OCI-M1 (cell line): Measurements from ENCODE around the gene RHOBTB3.

Experiments used
- DNase-seq: peaks from one replicate; lab custom pipeline; 2025; lab: John Stamatoyannopoulos, UW

The RHOBTB3 gene

DNA sequence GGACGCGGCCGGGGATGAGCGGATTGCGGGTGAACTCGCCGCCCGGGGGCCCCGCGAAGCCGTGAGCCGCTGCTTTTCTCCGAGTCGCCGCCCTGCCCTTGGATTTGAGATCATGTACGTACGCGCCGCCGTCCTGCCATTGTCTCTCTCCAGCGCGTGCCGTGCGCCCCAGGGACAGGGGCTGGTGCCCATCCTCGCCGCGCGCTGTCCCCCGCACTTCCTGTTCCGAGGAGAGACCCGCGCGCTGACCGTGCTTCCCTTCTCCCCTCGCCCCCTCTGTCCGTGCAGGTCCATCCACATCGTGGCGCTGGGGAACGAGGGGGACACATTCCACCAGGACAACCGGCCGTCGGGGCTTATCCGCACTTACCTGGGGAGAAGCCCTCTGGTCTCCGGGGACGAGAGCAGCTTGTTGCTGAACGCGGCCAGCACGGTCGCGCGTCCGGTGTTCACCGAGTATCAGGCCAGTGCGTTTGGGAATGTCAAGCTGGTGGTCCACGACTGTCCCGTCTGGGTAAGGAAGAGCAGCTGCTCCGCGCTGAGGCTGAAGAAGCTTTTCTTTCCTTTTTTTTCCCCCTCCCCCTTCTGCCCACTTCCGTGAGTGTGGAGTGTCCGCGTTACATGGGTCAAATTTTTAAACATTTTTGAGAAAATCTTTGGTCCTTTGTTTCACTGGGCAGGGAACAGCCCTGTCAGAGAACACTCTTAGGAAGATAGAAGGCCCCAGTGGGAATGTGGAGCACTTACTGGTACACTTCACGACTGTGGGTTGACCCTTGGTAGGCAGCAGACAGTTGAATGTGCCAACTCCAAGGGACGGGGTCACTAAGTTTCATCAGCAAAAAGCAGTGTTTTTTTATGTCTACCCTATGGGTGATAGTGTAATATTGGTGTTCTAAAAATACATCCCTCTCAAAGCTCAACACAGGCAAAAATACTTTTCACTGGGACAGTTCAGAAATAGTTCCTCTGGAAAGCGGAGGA, 727 bp downstream of the RHOBTB3 start:
- DNase-seq = peak; percentile 79

DNA sequence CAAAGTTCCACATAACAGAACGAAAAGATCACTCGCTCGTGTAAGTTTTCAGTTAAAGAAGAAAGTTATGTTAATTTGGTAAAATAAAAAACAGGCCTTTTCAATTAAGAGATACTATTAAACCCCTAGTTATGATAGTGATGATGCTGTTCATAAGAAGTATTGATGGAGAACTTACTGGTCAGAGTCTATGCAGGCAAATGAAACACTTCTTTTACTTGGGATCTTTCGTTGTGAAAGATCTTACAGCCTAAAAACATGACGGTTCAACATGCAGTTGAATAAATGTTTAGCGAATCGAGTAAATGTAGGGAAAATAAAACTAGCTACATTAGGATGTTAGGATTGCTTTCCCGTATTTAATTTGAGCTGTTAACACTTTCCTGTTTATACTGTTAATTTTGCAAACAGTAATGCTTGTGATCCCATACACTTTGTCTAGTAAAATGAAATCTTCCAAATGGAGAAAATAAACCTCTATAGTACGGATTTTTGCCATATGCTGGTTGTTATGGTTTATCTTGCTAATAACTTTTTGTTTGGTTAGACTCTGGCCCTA, 2.0 kb downstream of the RHOBTB3 start:
- peak; percentile 33 for DNase-seq

DNA sequence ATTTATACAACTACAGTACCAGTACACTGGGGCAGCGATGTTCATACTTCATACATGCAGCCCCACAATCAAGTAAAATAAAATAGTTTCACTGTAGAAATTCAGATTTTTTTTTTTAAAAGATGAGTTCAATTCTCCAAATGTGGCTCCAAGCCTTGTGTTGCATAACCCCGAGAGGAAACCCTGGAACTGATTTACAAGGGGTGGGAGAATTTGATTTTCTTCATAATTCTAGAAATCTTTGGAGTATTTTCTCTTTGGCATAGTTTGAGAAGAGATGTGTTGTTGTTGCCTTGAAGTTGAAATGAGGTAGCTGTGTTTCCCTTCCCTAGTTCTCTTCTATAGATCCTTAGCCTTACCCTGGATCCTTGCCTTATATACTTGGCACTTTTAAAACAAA, 3.1 kb downstream of the RHOBTB3 start:
- DNase-seq = no peak

DNA sequence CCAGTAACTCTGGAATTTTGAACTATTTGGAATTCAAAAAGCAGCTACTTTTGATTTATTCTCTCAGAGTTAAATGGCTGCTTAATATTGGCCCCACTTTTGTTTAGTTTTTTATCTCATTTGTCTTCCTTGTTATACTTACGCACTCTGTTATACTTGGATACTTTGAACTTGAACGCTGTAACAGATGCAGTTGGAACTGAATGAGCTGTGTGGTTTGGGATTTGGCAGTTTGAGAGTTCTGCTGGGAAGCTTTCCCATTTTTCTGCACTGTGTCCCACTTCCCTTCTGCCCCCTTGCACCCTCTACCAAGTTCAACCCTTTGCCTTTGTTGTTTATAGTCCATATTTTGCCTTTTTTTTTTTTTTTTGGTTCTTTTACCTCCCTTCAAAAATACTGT, 3.8 kb downstream of the RHOBTB3 start:
- DNase-seq = no peak

DNA sequence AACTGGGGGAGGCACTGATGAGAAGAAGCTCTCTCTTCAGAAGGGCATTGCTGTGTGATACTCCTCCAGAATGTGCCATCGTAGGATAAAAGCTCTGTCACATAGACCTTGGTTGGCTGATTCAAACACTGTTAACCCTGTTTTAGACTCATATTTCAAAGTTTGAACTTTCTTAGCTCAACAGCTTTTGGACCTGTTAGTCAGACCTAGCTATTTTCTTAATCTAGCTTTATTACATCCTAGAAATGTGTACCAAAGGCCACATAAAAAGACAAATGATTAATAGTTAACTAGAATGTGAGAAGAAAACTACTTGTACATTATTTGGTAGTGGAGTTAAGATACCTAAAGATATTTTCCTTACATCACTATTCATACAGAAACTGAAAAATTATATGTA, 4.3 kb downstream of the RHOBTB3 start:
- peak; percentile 29 for DNase-seq

DNA sequence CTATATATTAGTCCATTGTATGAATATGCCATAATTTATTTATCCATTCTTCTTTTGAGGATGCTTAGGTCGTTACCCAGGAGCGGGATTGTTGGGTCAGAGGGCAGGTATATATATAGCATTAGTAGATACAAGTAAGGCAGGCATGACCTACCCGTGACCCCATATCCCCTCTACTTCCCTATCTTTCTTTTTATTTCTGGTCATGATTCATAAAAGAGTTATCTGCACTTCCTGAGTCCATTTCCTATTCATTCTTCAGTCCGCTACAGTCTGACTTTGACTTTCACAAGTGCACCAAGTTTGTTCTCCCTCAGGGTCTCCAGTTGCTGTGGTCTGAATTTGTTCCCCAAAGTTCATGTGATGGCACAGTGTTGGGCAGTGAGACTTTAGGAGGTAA, 6.9 kb downstream of the RHOBTB3 start:
- DNase-seq = no peak

DNA sequence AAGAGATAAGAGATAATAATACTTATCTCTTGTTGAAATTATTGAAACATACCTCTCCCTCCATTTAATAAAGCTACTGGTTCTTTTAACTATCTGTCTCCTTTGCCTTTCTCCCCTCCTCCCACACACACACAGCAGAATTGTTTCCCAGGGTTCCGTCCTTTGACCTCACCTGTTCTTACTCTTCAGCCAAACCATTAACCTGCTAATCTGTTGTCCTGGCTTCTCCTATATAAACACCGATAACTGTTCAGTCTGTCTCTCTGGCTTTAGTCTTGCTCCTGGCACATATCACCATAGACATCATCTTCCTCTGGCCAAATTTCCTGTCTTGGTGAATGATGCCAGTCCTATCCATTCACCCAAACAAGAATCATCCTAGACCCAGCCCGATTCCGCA, 7.7 kb downstream of the RHOBTB3 start:
- no peak for DNase-seq

DNA sequence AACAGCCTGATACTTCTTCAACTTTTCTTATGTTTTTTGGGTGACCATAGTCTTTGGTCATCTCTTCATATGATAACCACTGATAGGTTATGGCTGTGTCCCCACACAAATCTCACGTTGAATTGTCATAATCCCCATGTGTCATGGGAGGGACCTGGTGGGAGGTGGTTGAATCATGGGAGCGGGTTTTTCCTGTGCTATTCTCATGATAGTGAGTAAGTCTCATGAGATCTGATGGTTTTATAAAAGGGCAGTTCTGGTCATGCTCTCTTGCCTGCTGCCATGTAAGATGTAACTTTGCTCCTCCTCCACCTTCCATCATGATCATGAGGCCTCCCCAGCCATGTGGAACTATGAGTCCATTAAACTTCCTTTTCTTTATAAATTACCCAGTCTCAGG, 8.7 kb downstream of the RHOBTB3 start:
- no peak for DNase-seq

DNA sequence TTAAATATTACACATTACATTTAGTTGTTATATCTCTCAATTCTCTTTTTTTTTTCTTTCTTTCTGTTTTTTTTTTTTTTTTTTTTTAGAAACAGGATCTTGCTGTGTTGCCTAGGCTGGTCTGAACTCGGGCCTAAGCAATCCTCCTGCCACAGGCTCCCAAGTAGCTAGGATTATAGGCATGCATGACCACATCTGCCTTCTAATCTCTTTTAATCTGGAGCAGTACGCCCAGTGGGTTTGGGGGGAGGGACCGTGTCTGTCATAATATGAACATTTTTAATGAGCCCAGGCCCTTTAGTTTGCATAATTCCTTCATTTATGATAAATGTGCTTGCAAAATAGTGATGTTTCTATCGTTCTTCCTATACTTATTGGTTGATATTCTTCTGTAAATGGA, 10.3 kb downstream of the RHOBTB3 start:
- peak; percentile 67 for DNase-seq

DNA sequence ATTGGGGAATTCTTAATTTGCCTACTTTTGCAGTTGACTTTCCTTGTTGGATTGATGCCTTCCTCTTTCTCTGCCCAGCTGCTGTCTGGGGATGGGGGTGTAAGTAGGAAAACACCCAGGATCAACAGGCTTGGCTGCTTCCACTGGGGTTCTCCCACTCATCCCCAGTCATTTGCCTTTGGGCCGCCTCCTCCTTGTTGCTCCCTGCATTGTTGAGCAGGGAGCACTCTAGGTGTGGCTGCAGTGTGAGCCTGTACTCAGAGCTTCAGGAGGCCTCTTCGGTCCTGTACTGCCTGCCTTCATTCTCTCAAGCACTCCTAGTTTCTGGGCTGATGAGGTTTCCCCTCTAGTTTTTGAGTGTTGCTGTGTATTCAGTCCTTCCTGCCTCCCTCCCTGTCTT, 12.1 kb downstream of the RHOBTB3 start:
- no peak for DNase-seq

DNA sequence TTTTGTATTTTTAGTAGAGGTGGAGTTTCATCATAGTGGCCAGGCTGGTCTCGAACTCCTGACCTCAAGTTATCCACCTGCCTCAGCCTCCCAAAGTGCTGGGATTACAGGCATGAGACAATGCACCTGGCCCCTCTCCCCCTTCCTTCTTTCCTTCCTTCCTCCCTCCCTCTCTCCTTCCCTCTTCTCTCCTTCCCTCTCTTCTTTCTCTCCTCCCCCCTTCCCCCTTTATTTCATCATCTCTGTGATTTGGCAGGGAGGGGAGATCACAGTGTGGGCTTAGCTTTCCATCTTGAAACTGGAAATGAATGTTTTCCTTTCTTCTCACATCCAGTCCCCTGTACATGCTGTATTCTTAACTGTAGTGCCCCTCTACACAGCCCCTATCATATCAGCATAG, 12.7 kb downstream of the RHOBTB3 start:
- no peak for DNase-seq

DNA sequence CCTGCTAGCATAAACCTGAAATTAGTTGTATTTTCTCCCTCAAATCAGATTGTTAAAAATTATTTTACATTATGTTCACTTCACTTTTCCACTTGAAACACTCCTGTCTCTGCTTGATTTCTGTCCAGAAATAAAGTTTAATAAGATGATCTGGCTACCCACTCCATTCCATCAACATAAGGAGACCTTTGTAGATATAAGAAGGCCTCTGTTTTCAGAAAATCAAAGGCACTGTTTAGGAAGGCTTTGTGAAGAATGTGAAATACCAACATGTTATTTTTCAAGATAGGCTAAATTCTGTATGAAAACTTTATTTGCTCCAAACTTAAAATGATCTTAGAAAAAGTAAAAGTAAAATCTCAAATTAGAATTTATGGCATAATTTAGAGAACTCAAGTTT, 15.1 kb downstream of the RHOBTB3 start:
- no peak for DNase-seq

DNA sequence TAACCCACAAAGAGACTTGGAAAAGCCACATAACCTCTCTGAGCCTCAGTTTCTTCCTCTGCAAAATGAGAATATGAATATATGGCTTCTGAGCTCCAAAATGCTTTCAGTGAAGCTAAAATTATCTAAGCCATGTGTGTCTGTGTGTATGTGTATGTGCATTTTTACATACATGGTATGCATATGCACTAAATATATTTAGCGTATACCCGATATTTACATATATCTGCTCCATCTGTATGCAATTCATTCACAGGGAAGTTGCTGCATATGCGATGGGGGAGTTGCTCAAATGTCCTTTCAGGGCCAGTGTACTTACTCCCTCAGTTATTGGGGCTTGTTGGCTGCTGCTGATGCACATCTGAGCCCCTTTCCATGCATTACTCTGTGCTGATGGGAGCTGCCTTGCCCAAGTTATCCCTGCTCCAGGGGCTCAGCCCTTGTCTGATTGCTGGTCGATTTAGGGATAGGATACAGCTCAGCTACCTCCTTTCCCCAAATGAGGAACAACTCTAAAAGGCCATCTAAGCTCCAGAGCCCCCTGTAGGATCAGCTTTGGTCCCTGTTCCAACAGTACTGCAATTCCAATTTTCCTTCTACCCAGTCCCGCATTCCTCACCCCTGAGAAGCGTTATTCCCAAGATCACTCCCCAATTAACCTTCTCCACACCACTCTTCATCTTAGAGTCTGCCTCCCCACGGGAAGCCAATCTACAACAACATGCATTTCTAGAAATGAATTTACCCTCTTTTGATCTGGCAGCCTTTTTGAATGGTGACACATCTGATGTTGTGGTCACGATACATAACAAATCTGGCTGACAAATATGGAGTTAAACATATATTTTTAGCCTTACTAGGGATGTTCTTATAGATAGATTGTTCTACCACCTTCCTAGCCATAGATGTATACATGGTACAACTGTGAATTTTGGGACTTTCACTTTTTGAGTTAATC, 15.9 kb downstream of the RHOBTB3 start:
- DNase-seq = no peak

DNA sequence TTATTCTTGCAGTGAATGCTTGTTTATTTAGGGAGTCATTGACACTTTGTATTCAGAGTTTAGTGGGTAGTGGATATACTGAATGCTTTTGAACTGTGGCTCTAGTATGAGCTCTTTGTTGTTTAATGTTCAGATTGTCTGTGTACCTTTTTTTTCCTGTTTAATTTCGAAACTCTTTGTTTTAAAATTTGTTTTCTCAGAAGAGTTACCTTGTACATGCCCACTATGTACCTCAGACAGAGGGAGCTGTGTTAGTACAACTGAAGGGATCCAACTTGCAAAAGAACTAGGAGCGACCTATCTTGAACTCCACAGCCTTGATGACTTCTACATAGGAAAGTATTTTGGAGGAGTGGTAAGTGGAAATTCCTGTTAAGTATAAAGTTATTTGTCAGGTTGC, 17.0 kb downstream of the RHOBTB3 start:
- no peak for DNase-seq

DNA sequence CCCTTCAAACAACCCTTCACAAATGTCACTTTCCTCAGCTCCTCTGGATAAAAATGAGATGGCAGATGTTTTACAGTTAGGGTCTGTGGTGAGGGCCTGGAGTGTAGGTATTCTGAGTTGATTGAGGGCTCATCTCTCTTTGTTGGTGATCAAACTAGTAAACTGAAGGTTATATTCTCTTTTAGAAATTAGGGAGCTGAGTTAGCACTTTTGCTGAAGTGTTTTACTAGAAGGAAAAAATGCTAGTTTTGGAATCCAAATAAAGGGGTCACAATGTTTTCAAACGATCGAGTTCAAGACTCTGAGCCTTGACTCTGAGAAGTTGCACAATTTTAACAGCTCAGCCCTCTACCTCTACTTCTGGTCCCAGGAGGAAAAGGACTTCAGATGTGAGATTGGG, 23.4 kb downstream of the RHOBTB3 start:
- no peak for DNase-seq

DNA sequence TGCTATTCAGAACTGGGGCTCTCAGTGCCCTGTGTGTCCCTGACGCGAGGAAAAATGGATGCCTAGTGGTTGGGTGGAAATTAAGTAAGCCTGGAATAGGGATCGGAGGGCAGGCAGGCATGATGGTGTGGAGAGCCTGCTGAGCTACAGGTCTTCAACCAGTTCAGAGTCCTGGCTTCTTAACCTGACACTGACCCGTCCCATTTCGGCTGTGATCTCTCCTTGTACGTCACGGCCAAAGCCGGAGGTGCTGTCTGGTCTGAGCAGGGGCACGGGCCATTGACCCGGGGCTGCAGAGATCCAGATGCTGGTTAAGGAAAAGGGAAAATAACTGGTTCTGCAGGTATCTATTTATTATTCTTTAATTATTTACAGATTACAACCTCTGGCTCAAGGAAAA, 27.9 kb downstream of the RHOBTB3 start:
- DNase-seq = no peak

DNA sequence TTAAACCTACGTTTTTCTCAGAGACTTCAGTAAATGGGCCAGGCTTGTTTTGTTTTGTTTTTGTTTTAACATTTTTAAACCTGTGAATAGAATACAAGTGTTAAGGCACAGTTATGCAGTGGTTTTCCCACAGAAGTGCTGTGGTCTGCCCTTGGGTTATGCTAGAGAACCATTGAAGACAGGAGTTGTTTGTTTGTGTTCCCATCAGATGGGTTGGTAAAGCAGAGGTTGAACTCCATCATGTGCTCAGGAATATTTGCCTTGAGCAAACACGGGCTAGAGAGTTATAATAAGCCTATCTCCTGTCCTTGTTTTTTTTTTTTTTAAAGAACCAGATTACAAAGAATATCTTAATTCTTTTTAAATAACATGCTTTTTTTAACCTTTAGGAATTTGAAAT, 28.5 kb downstream of the RHOBTB3 start:
- DNase-seq = no peak

DNA sequence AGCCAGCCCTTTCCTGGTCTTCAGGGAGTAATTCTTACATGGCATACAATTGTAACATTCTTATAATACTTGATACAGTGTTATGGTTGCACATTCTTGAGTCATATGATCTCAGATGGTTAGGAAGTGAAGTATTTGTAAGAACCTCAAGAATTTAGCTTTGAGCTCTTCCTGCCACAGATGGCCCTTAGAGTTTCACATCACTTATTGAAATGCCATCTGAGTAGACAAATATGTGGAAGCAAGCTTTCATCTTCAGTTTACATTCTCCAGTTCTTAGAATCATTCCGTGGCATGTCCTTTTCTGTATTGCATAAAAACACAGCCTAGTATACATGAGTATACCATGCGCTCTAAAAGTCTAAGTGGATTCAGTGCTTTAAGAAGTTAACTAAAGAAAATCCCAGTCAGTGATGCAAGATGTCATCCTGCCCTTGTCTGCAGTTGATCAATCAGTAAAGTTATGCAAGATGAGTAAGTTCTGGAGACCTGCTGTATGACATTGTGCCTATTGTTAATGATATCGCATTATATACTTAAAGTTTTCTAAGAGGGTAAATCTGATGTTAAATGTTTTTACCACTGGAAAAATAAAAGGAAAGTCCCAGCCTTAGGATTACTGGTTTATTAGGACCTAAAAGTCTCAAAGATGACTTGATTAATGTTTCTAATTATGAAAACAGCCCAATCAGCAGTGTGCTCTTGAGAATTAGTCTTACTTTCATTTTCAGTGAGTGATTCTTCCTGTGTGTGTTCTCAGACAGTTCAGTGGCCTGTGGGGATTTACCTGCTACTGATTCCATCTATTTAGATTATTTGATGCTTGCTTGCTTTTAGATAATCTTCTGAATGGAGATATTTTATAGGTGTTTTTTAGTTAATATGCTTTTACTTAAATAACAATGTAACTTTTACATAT, 29.4 kb downstream of the RHOBTB3 start:
- peak; percentile 54 for DNase-seq

DNA sequence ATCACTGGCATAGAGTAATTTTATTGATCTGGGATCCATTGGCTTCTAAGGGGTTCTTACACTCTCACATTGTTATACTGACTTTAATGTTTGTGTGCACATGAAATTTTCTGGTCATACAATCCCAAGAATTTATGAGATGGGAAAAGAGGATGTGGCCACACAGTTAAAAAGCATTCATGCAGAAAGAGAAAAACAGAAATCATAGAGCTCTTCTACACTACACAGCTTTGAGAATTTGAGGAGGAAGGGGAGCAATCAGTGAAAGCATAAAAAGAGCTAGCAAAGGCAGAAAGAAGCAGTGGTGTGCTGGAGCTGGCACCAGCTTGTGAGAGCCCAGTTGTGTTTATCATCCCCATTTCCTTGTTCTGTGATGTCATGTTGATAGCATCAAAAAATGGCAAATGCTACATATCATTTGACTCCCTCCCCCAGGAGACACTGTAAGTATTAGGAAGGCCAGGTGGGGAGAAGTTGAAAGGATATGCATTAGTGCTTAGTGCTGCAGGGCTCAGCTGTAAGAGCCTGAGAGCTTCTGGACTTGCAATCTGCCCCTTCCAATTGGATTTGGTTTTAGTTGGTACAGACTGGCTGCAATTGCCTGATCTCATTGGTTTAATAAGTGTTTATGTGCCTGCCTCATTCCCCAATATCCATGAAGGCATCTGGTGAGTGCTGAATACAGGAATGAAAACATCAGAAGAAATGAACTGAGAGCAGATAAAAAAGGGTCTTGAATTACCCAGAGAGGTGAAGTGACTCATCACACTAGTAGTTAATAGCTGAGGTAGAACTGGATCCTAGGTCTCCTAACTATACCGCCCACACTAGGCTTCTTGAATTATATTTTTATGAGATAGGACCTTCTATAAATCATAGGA, 30.9 kb downstream of the RHOBTB3 start:
- DNase-seq = no peak

DNA sequence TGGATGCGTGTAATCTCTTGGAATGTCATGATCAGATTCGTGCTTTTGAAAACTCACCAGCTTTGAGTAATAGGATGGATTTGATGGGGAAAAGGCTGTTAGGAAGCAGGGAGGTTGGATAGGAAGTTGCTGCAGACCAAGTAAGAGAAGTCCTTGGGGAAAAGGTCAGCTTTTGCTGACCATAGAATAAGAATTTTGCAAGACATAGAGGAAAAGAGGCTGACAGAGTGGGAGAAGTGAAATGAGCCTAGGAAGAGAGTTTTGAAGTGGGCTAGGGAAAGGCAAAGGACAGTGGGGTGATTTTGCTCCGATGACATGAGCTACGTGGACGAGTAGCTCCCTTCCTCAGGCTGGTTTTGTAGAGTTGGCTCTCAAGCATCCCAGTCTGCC, 31.5 kb downstream of the RHOBTB3 start:
- DNase-seq = no peak
